Measurements from ENCODE around the gene CD300LD. TPM values are rescaled to one million over a fixed set of nuclear protein-coding genes. Genes with fewer than 3 reads are reported as not detected.

The CD300LD gene
- total and polyA plus RNA-seq, 10 of the 15 experiments (the other 5 are each of a cell fraction or from before 2014, with no cell fraction given): not detected

DNA sequence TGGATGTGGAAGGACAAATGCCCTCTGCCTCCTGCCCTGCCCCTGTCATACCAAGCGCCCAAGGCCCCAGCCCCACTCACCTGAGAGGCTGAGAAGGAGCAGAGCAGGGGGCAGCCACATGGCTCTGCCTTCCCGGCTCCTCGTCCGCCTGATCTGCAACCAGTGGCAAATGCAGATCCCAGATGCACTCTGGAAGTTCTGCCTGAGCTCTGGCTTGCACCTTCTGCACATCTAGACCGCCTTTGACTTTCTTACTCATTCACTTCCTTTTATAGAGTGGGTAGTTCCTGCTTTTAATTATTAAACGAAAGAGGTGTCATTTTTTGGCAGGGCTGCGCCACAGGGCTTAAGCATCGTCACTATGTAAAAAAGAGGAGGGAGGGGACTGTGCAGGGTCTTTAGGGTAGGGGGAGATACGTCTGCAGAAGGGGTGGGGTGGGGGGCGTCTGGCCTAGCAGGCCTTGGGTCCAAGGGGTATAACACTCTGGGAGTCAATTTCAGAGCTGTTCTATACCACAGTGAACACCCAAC, 60.8 kb downstream of the CD300LD start, which contains the start of gene CD300LB:
Gene CD300LB (minus strand): TSS at position 245 of the 531 bp plus-strand sequence. CDS start 125 bp downstream, at position 120.
- ChIA-PET CTCF (interaction anchor here (0.7 to 5.8 kb wide), 24 partner anchors 11 to 328 kb away, joined by 3 to 68 read pairs (median 7); partner anchors contain the start of genes GPR142 and RPL38), SMC1A (ENCODE audit: uncharacterized antibody, unreplicated experiment) (interaction anchor here (1.3 to 7.5 kb wide), 11 partner anchors 9 to 163 kb away, joined by 3 to 45 read pairs (median 14); partner anchors contain the start of gene GPR142), RAD21 (ENCODE audit: unreplicated experiment) (interaction anchor here (0.6 to 3.7 kb wide), 17 partner anchors 18 to 355 kb away, joined by 3 to 45 read pairs (median 5); partner anchors contain the start of gene GPR142), POLR2A (interaction anchor here (1.0 to 1.3 kb wide), 4 partner anchors 9 to 62 kb away, joined by 3 to 5 read pairs (median 4); no protein-coding TSS in a partner anchor)
- in situ Hi-C loops (cut with MboI) (no loop called here), intact Hi-C loops (cut with micrococcal nuclease; ENCODE audit: unreplicated experiment) (loop anchor here (5.0 kb wide), 1 partner anchor 229 kb away; no protein-coding TSS in a partner anchor)
- no peak within 1 kb of the TSS for H3K27ac ChIP-seq (ENCODE audit: control insufficient read depth, insufficient read depth)
- H3K4me1 ChIP-seq (ENCODE audit: control insufficient read depth, insufficient read depth, low read length): peaks cover 7% of the 10 kb centered on the region
- H3K4me3 ChIP-seq: no peak within 1 kb of the TSS
- peaks cover 0 to 1% of the 10 kb centered on the region in 2 experiments; a peak in 1 of 4 replicates for H3K27me3 ChIP-seq (replicated peaks in 1 of 2; ENCODE audit: control insufficient read depth in 2 of 2, insufficient read depth in 2 of 2, low read length in 1 of 2)
- FAIRE-seq: no peak
- H3K9ac ChIP-seq (ENCODE audit: control insufficient read depth, insufficient read depth, low read length): no peak within 1 kb of the TSS
- DNase-seq (ENCODE audit: low read depth, low spot score): no peak
- H3K4me2 ChIP-seq (ENCODE audit: control insufficient read depth, insufficient read depth): no peak within 1 kb of the TSS
- H3K9me3 ChIP-seq (replicated peaks; ENCODE audit: control insufficient read depth, insufficient read depth, low read length): no peaks in the 10 kb centered on the region; the same call in 2 of the 3 replicates
- no peaks in the 10 kb centered on the region for H3K36me3 ChIP-seq (ENCODE audit: control insufficient read depth in 2 of 2, insufficient read depth in 2 of 2, low read length in 1 of 2)
- no peaks in the 10 kb centered on the region for H3K79me2 ChIP-seq (ENCODE audit: control insufficient read depth, insufficient read depth, low read length)
- 30% methylated on average over 10 of the region's 10 CpGs for WGBS (ENCODE audit: insufficient coverage, insufficient replicate concordance, low lambda C conversion rate, missing lambda C conversion rate)
- no peaks in the 10 kb centered on the region for H4K20me1 ChIP-seq (ENCODE audit: control insufficient read depth, insufficient read depth)
- no TSS peak for BruUV-seq (replicated peaks)
- ATAC-seq: peak; percentile 55
- TF ChIP-seq, protein P1, sequence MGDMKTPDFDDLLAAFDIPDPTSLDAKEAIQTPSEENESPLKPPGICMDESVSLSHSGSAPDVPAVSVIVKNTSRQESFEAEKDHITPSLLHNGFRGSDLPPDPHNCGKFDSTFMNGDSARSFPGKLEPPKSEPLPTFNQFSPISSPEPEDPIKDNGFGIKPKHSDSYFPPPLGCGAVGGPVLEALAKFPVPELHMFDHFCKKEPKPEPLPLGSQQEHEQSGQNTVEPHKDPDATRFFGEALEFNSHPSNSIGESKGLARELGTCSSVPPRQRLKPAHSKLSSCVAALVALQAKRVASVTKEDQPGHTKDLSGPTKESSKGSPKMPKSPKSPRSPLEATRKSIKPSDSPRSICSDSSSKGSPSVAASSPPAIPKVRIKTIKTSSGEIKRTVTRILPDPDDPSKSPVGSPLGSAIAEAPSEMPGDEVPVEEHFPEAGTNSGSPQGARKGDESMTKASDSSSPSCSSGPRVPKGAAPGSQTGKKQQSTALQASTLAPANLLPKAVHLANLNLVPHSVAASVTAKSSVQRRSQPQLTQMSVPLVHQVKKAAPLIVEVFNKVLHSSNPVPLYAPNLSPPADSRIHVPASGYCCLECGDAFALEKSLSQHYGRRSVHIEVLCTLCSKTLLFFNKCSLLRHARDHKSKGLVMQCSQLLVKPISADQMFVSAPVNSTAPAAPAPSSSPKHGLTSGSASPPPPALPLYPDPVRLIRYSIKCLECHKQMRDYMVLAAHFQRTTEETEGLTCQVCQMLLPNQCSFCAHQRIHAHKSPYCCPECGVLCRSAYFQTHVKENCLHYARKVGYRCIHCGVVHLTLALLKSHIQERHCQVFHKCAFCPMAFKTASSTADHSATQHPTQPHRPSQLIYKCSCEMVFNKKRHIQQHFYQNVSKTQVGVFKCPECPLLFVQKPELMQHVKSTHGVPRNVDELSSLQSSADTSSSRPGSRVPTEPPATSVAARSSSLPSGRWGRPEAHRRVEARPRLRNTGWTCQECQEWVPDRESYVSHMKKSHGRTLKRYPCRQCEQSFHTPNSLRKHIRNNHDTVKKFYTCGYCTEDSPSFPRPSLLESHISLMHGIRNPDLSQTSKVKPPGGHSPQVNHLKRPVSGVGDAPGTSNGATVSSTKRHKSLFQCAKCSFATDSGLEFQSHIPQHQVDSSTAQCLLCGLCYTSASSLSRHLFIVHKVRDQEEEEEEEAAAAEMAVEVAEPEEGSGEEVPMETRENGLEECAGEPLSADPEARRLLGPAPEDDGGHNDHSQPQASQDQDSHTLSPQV (IDR thresholded peaks at IDR 0.05): no peak
- TF ChIP-seq IKZF1 (conservative IDR thresholded peaks at IDR 0.05): peak; percentile 60
- H2AFZ ChIP-seq (ENCODE audit: control insufficient read depth, low read depth, low read length): no peak within 1 kb of the TSS; the same call in 1 of the 2 replicates

Data from GM12878 (cell line).